SJSA1 (cell line): Measurements from ENCODE around the gene RPUSD1. TPM values are rescaled to one million over a fixed set of nuclear protein-coding genes. Genes with fewer than 3 reads are reported as not detected.
A peak's percentile ranks its signal among the peaks of the same experiment; 100 is the strongest.
"Not testable (repeated sequence)": the region's sequence is repeated elsewhere in the genome, so short reads cannot be mapped to it uniquely, and the experiment has no call there.

Experiments
- DNase-seq, 2 experiments: peaks; one replicate each; pipeline ENCODE4 v3.0.0-alpha.2; 2015 to 2020; ENCODE audit warnings: low spot score in 2 of 2, low read depth in 1 of 2
- H3K27ac ChIP-seq: fragments of 250-450 bp; sonication (Bioruptor Pico); 2 replicates; pipeline ENCODE4 v1.5.1; 2020; ENCODE audit warnings: mild to moderate bottlenecking, moderate library complexity
- H3K27me3 ChIP-seq: fragments of 250-450 bp; sonication (Bioruptor Pico); replicated peaks from 2 replicates; pipeline ENCODE4 v1.5.1; 2020; ENCODE audit warnings: mild to moderate bottlenecking, moderate library complexity
- H3K36me3 ChIP-seq: fragments of 250-450 bp; sonication (Bioruptor Pico); 2 replicates; pipeline ENCODE4 v1.5.1; 2020; ENCODE audit warnings: mild to moderate bottlenecking
- H3K4me1 ChIP-seq: fragments of 250-450 bp; sonication (Bioruptor Pico); replicated peaks from 2 replicates; pipeline ENCODE4 v1.6.1; 2021; ENCODE audit warnings: mild to moderate bottlenecking
- H3K4me3 ChIP-seq: fragments of 250-450 bp; sonication (Bioruptor Pico); 2 replicates; pipeline ENCODE4 v1.5.1; 2020; ENCODE audit warnings: mild to moderate bottlenecking
- H3K9me3 ChIP-seq: fragments of 250-450 bp; sonication (Bioruptor Pico); replicated peaks from 2 replicates; pipeline ENCODE4 v1.5.1; 2020; ENCODE audit warnings: mild to moderate bottlenecking
- total RNA-seq: library from RNA; depleted of rRNA; stranded (reverse); fragments of >200 nt; shearing (Covaris generic); gene quantifications from 2 replicates; pipeline ENCODE4 v1.2.3, GENCODE V29; 2014

Gene RPUSD1
- total RNA-seq, 1 experiment from 2014 or later, result 35.7 TPM

DNA sequence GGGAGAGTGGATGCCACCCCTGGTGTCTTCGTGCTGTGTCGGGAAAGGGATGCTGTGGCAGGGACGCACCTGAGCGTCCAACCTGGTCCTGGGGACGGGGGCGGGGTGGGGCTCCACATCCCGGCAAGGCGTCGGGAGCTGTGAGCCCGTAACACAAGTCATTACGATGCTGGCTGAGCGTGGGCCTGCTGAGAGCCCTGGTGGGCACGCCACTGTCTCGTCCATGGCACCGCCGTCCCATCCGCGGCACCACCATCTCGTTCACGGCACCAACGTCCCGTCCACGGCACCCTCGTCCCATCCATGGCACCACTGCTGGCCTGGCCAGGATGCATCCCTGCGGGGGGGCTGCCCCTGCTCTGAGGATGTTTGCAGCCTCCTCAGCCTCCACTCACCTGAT is 36.4 kb upstream of the RPUSD1 start:
- no peak for DNase-seq
- no peaks in the 10 kb centered on the region for H3K36me3 ChIP-seq

DNA sequence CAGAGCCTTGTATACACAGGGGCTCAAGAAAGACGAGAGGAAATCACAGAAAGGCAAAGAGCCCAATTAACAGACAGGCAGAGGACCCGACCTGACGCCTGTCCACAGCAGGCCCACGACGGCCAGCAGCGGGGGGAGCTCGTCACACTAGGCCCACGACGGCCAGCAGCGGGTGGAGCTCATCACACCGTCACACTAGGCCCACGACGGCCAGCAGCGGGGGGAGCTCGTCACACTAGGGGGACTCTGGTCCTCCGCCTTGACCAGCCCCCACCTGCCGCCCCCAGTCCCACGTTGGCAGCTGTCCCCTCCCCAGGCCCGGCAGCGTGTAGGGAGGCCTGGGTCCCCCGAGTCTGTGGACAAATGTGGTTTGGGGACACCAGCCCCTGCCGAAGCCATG is 36.0 kb upstream of the RPUSD1 start:
- H3K27me3 ChIP-seq, result peaks cover 26% of the 10 kb centered on the region
- peaks cover 8% of the 10 kb centered on the region; the same call in 1 of the 2 replicates for H3K4me1 ChIP-seq
- H3K27ac ChIP-seq, result no peak overlapping the region
- H3K4me3 ChIP-seq, result no peak overlapping the region
- no peak for DNase-seq
- no peaks in the 10 kb centered on the region for H3K36me3 ChIP-seq
- no peaks in the 10 kb centered on the region for H3K9me3 ChIP-seq

More for the DNA sequence above, 36.4 kb upstream of the RPUSD1 start:
- Histone ChIP-seq H3K4me1 (peaks cover 8% of the 10 kb centered on the region; the same call in 1 of the 2 replicates), H3K27ac (no peak overlapping the region), H3K4me3 (no peak overlapping the region), H3K9me3 (no peaks in the 10 kb centered on the region), H3K27me3 (peaks cover 26% of the 10 kb centered on the region)

DNA sequence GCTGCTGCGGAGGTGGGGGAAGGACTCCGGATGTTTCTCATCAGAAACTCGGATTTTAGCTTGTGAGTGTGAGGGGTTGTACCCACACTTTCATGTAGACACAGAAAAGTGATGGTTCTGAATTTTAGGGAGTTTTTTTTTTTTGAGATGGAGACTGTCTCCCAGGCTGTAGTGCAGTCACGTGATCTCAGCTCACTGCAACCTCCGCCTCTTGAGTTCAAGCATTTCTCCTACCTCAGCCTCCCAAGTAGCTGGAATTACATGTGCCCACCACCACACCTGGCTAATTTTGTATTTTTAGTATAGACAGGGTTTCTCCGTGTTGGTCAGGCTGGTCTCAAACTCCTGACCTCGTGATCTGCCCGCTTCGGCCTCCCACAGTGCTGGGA is 34.7 kb upstream of the RPUSD1 start:
- Histone ChIP-seq H3K27me3 (peaks cover 26% of the 10 kb centered on the region), H3K27ac (no peak overlapping the region), H3K36me3 (no peaks in the 10 kb centered on the region), H3K4me1 (peaks cover 8% of the 10 kb centered on the region; the same call in 1 of the 2 replicates), H3K9me3 (no peaks in the 10 kb centered on the region), H3K4me3 (no peak overlapping the region)
- no peak for DNase-seq

DNA sequence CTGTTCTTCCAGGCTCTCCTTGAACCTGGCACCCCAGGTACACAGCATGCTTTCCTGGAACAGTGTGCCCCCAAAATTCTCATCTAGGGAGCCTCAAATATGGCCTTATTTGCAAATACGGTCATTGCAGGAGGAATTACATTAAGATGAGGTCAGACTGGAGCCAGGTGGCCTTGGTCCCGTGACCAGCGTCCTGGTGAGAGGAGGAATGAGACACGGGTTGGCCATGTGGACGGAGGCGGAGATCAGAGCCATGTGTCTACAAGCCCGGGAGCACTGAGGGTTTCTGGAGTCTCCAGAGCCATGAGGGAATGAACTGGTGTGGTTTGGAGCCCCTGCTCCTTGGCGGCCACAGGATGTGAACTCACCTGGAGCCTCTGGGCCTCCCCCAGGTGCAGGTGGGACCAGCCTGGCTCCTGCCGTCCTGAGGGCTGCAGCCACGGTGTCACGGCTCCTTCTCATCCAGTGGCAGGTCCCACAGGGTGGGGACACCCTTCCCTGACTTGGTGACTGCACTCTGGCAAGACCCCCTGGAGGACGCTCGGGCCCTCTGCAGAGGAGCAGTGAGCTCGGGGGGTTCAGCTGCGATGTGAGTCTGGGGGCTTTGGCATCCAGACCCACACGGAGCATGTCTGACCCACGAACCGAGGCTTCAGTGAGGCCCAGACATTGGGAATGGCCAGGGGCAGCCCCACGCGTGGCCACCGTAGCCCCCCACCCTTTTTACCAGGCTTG is 34.2 kb upstream of the RPUSD1 start:
- H3K9me3 ChIP-seq, result no peaks in the 10 kb centered on the region
- no peak overlapping the region for H3K27ac ChIP-seq
- no peaks in the 10 kb centered on the region for H3K36me3 ChIP-seq
- H3K27me3 ChIP-seq, result peaks cover 24% of the 10 kb centered on the region
- DNase-seq, result no peak
- no peak overlapping the region for H3K4me3 ChIP-seq
- H3K4me1 ChIP-seq, result peaks cover 8% of the 10 kb centered on the region; the same call in 1 of the 2 replicates

DNA sequence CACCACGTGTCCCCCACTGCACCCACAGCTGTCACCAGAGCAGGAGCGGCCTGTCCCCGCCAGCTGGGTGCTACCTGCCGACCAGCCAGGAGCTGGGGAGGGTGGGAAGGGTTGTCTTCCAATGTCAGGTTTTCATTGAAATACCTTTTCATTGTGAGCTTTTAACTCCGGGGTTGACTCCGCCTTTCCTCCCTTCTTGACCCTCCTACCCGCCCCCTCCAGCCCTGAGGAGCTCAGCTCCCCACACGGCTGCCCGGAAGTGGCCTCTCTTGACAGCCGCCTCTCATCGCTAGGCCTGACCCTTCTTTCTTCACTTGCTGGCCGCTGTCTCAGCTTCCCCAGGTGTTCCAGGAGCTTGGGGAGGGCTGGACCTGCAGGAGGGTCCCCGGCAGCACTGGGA is 33.6 kb upstream of the RPUSD1 start:
- Histone ChIP-seq H3K4me3 (no peak overlapping the region), H3K4me1 (peaks cover 8% of the 10 kb centered on the region; the same call in 1 of the 2 replicates), H3K9me3 (no peaks in the 10 kb centered on the region), H3K27me3 (peaks cover 20% of the 10 kb centered on the region), H3K27ac (no peak overlapping the region), H3K36me3 (no peaks in the 10 kb centered on the region)
- no peak for DNase-seq

DNA sequence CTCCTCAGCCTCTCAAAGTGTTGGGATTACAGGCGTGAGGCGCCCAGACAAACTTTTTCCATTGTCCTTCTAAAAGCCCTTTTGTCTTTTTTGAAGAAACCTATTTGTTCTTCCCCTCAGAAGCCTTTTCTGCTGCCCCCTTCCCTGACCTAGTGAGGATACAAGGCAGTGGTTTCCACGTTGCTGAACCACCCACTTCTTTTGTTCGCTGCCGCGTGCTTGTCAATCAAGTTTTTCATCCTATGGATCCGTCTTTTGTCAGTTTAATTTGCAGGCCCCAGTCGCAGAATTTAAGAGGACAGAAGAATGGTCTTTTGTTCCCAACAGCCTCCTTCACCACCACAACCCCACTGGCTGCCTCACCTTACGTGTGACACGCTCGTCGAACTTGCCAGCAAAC is 32.6 kb upstream of the RPUSD1 start:
- Histone ChIP-seq H3K36me3 (no peaks in the 10 kb centered on the region), H3K9me3 (no peaks in the 10 kb centered on the region), H3K27me3 (peaks cover 14% of the 10 kb centered on the region), H3K27ac (no peak overlapping the region), H3K4me3 (no peak overlapping the region), H3K4me1 (peaks cover 8% of the 10 kb centered on the region; the same call in 1 of the 2 replicates)
- DNase-seq, result no peak

DNA sequence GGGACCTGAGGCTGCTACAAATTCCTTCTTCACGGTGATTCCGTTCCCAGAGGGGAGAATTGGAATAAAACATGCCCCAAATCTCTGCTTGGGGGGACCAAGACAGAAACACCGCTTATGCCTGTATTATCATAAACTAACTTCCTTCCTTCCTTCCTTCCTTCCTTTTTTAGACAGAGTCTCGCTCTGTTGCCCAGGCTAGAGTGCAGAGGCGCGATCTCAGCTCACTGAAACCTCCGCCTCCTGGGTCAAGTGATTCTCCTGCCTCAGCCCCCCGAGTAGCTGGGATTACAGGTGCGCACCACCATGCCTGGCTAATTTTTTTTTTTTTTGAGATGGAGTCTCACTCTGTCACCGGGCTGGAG is 31.8 kb upstream of the RPUSD1 start:
- H3K4me3 ChIP-seq, H3K36me3 ChIP-seq, H3K9me3 ChIP-seq, DNase-seq, H3K4me1 ChIP-seq, H3K27me3 ChIP-seq, H3K27ac ChIP-seq: not testable (repeated sequence)

DNA sequence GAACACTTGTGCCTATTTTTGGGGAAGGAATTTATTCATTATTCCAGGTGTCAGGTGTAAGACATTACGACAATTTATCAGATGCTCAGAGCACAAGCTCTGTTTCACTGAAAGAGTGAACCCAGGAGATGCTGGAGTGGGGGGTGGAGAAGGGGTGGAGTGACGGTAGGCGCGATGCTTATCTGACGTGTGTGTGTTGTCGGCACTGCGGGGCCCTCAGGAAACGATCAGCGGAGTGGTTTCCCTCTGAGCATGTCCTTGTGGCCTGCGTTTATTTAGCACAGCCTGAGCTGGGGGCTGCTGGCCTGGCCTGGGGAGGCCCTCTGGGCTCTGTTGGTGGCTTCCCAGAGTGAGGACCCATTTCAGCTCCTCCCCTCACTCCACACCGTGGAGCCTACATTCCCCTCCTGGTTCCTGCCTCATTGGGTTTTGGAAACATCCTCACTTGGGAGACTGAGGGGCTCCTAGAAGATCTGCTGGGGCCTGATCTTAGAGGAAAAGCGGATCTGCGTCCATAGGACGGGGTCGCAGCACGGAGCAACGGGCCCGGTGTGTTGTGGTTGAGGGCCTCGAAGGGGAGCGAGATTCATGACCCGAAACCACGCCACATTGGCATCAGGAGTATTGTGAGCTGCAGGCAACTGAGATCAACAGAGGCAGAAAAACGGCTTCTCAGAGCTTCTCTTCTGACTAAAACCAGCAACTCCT is 31.3 kb upstream of the RPUSD1 start:
- no peak overlapping the region for H3K4me3 ChIP-seq
- H3K27ac ChIP-seq, result no peak overlapping the region

DNA sequence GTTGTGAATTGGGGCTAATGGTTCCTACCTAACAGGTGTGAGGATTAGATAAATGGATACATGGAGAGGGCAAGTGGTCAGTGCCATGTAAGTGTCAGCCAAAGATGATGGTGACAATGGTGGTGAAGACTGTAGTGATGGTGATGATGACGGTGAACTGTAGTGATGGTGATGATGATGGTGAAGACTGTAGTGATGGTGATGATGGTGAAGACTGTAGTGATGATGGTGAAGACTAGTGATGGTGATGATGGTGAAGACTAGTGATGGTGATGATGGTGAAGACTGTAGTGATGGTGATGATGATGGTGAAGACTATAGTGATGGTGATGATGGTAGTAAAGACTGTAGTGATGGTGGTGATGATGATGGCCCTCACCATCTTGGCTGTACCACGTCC is 30.4 kb upstream of the RPUSD1 start:
- no peak overlapping the region for H3K27ac ChIP-seq
- no peaks in the 10 kb centered on the region for H3K9me3 ChIP-seq
- H3K4me1 ChIP-seq, result peaks cover 11% of the 10 kb centered on the region
- no peak for DNase-seq
- H3K36me3 ChIP-seq, result no peaks in the 10 kb centered on the region
- H3K27me3 ChIP-seq, result peaks cover 10% of the 10 kb centered on the region
- no peak overlapping the region for H3K4me3 ChIP-seq

More for the DNA sequence above, 31.3 kb upstream of the RPUSD1 start:
- peaks cover 10% of the 10 kb centered on the region for H3K4me1 ChIP-seq
- H3K27me3 ChIP-seq, result peaks cover 3% of the 10 kb centered on the region
- no peaks in the 10 kb centered on the region for H3K9me3 ChIP-seq
- H3K36me3 ChIP-seq, result no peaks in the 10 kb centered on the region
- DNase-seq, result no peak

DNA sequence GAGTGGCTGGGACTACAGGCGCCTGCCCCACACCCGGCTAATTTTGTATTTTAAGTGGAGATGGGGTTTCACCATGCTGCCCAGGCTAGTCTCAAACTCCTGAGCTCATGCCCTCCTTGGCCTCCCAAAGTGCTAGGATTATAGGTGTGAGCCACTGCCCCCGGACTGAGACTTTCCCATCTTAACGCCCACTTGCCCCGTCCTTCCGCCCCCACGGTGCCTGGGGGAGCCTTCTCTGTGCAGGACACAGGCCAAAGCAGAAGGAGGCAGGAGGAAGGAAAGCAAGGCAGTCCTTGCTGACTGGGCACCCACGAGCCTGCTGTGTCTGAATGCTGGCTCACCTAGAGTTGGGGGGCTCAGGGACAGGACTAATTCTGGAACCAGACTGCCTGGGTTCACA is 30.0 kb upstream of the RPUSD1 start:
- H3K36me3 ChIP-seq, result no peaks in the 10 kb centered on the region
- H3K27me3 ChIP-seq, result peaks cover 14% of the 10 kb centered on the region
- no peaks in the 10 kb centered on the region for H3K9me3 ChIP-seq
- H3K4me1 ChIP-seq, result peaks cover 15% of the 10 kb centered on the region
- no peak overlapping the region for H3K27ac ChIP-seq
- H3K4me3 ChIP-seq, result no peak overlapping the region
- DNase-seq, result no peak

DNA sequence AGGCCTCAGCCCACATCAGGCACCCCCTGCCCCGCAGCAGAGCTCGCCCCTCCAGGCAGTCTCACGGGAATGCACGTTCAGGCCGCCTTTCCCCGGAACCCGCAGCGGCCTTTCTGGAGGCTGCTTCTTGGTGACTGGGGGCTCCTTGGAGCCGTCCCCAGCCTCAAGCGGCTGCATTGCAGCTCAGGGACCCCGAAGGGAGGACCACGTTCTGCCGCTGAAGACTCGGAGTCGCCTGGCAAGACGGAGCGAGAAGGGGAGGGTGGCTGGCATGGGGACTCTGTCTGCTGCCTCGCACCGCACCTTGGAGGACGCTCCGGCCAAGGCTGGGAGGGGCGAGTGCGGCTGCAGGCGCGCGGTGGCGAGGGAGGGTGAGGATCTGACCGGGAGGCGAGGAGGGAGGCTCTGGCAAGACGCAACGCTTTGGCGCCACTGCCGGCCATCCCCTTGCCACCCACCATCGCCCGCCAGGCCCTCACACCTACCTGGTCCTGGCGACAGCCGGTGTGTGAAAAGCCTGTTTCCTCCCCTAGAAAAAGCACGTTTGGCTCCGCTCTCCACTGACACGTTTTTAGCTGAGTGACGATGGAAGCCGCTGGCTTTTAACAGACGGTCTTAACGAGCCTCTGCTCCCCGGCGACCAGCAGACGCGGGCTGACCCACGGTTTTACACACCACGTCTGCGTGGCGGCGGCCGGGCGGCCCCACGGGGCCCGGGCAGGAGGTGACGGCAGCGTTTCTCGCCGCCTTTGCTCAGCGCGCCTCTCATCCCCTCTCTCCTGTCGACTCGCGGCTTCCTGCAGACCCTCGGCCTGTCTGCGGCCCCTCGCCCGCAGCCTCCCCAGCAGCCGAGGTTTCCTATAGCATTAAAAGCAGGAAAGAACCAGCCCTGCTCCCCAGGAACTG is 29.1 kb upstream of the RPUSD1 start:
- Histone ChIP-seq H3K36me3 (no peaks in the 10 kb centered on the region), H3K27ac (no peak overlapping the region), H3K4me1 (peaks cover 17% of the 10 kb centered on the region), H3K4me3 (no peak overlapping the region), H3K9me3 (no peaks in the 10 kb centered on the region), H3K27me3 (peaks cover 15% of the 10 kb centered on the region)
- no peak for DNase-seq

DNA sequence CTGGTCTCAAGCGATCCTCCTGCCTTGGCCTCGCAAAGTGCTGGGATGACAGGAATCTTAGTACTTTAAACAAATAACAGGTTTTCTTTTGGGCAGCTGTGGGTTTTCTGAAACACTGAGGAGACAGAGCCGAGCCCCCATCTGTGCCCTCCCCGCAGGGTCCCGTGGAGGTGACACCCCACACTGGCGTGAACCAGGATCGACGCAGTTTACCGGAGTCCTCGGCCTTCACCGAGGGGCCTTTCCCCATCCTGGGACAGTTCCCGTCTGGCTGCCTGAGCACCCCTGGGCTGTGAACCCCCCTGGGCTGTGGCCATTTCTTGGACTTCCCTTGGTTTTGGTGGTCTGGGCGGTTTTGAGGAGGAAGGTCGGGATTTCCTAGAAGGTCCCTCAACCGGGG is 27.7 kb upstream of the RPUSD1 start:
- Histone ChIP-seq H3K4me3 (no peak overlapping the region), H3K27me3 (peaks cover 15% of the 10 kb centered on the region), H3K4me1 (peaks cover 17% of the 10 kb centered on the region), H3K36me3 (no peaks in the 10 kb centered on the region), H3K9me3 (no peaks in the 10 kb centered on the region), H3K27ac (no peak overlapping the region)
- no peak for DNase-seq

DNA sequence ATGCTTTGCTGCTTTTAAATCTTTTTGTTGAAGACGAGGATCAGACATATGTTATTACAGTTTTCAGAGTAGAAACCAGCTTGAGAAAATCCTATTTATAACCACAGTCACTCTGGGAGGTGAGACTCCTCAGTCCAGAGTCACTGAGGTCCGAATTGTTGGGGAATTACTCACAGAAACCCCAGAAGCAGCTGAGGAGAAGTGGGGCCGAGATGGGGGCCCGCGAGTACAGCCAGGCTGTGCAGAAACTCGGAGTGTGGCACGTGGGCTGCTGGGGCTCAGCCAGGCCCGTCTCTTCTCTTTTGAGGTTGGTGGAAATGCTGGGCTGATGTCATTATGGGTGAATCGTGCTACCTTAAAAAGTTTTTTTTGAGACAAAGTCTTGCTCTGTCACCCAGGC is 26.8 kb upstream of the RPUSD1 start:
- no peak overlapping the region for H3K27ac ChIP-seq

More for the DNA sequence above, 26.8 kb upstream of the RPUSD1 start:
- peak in 1 of 2 experiments; percentile 36 for DNase-seq
- peaks cover 15% of the 10 kb centered on the region for H3K27me3 ChIP-seq
- peaks cover 17% of the 10 kb centered on the region for H3K4me1 ChIP-seq
- no peak overlapping the region for H3K4me3 ChIP-seq
- H3K36me3 ChIP-seq, result no peaks in the 10 kb centered on the region
- no peaks in the 10 kb centered on the region for H3K9me3 ChIP-seq
